HG03354 (cell line): ENCODE measurements around the gene KIF3A.

Source experiments
- ATAC-seq: cut with Tn5 transposase; IDR thresholded peaks from one replicate; pipeline ENCODE4 v1.9.1; 2021; ENCODE audit warnings: mild to moderate bottlenecking; ENCODE audit not compliant: unreplicated experiment, poor library complexity, severe bottlenecking

The KIF3A gene

DNA sequence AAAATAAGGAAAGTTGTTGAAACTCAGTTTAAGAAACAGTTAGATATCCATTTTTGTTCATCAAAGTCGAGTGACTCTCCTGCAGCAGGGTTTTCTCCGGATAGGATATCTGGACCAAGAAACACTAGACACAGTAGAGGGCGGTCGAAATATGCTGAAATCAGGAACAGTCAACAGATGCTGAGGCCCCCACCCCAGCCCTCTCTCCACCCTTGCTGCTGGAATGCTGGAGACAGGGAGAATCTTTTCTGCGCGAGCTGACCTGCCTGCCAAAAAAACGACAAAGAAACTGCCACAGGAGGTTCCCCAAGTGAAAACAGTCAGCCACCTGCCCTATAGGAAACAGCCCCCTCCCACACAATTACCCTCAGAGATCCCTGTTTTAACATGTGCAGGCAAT, 83.6 kb downstream of the KIF3A start:
- ATAC-seq: no peak

DNA sequence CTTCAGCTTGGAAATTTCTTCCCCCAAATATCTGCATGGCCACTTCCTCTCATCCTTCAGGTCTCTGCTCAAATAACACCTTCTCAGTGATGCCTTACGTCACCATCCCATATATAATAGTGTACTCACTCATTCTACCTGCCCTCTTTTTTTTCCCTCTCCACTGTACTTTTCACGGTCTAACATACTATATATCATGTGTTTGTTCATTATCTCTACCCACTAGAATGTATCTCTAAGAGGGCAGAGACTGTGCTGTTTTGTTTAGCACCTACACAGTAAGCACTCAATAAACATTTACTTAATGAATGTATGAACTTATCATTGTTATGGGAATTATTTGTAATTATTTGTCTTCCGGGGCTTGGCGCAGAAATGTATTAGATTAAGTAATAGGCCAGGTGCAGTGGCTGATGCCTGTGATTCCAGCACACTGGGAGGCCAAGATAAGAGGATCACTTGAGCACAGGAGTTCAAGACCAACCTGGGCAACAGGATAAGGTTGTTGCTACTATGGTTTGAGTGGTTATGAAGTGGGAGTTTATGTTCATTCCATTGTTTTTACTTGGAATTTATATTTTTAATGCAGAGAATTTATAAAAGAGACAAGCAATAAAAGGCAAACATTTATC, 85.4 kb downstream of the KIF3A start:
- ATAC-seq: no peak

DNA sequence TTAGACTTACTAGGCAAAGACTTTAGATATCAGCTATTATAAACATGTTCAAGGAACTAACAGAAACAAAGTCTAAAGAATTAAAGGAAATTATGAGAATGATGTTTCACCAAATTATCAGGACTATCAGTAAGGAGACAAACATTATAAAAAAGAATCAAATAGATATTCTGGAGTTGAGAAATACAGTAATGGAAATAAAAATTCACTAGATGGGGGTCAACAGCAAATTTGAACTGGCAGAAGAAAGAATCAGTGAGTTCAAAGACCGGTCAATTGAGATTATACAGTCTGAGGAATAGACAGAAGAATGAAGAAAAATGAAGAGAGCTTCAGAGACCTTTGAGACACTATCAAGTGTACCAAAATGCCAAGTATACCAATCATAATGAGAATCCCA, 89.0 kb downstream of the KIF3A start:
- ATAC-seq: no peak

DNA sequence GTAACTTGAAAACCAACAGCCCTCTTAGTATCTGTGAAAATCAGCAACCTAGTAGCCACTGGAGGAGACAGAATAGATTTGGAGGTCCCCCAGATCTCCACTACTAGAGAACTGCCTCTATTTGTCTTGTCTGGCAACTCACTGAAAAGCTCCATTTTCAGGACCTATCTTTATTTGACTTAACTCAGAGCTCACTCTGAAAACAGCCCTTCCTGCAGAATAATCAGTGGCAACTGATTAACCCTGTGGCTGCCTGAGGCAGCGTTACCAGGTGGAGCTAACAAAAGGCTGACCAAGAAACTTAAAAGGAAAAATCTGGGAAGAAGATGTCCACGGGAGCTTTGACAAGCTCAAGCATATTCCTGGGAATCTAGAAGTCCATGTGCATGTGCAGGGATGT, 89.9 kb downstream of the KIF3A start:
- no peak for ATAC-seq

DNA sequence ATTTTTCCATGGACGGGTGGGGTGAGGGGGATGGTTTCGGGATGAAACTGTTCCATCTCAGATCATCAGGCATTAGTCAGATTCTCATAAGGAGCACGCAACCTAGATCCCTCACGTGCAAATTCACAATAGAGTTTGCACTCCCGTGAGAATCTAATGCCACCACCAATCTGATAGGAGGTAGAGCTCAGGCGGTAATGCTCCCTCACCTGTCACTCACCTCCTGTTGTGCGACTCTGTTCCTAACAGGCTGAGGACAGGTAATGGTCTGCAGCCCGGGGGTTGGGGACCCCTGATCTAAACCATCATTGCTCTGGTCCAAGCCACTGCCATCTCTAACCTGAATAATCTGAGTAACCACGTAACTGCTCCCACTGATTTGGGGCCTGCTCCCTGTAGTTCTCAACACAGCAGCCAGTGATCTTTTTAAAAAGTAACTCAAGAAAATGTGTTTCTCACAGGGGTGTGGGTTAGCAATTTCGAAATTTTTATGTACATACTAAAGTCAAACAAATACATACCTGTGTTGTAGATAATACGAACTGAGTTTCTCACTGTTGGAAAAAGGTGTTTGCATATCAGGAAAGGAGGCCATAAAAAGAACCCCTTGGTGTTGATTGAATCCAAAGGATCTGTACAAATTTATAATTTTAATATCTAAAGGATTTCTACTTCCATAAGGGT, 90.6 kb downstream of the KIF3A start:
- ATAC-seq: no peak

DNA sequence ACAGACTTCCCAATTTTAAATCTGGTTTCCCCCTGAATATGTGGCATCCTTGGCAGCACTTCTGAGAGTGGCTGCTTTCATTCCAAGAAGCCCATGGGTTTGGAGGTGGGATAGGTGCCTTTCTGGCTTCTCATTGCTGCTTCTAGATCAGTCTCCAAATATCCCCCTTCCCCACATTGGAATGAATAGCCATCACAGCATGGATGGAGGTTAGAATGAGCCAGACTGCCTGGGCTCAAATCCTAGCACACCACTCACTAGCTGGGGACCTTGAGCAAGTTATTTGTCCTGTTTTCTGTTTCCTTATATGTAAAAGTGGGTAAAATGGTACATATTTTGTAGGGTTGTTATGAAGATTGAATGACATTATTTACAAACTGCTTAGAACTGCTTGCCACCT, 93.2 kb downstream of the KIF3A start:
- no peak for ATAC-seq
